Esophagus muscularis mucosa (tissue), 3 donors: ENCODE measurements around the gene PLAC8L1.
"Not testable (repeated sequence)": the region's sequence is repeated elsewhere in the genome, so short reads cannot be mapped to it uniquely, and the experiment has no call there.

ENCODE experiments used
- POLR2A ChIP-seq: fragments of 450-650 bp; IDR thresholded peaks from one replicate; pipeline ENCODE4 v1.6.1; 2017; ENCODE audit warnings: antibody characterized with exemption, moderate library complexity, mild to moderate bottlenecking, low read depth
- TF ChIP-seq, protein P1 (sequence below), 3 experiments: fragments of 200-600 bp in 2 of 3; fragments of 450-650 bp in 1 of 3; sonication (generic) in 2 of 3; IDR thresholded peaks; one replicate each; pipeline ENCODE4 v1.5.1; 2017 to 2019; ENCODE audit warnings: antibody characterized with exemption in 3 of 3, mild to moderate bottlenecking in 2 of 3, moderate library complexity in 1 of 3

- TF ChIP-seq POLR2A = not testable (repeated sequence)
- TF ChIP-seq, protein P1, sequence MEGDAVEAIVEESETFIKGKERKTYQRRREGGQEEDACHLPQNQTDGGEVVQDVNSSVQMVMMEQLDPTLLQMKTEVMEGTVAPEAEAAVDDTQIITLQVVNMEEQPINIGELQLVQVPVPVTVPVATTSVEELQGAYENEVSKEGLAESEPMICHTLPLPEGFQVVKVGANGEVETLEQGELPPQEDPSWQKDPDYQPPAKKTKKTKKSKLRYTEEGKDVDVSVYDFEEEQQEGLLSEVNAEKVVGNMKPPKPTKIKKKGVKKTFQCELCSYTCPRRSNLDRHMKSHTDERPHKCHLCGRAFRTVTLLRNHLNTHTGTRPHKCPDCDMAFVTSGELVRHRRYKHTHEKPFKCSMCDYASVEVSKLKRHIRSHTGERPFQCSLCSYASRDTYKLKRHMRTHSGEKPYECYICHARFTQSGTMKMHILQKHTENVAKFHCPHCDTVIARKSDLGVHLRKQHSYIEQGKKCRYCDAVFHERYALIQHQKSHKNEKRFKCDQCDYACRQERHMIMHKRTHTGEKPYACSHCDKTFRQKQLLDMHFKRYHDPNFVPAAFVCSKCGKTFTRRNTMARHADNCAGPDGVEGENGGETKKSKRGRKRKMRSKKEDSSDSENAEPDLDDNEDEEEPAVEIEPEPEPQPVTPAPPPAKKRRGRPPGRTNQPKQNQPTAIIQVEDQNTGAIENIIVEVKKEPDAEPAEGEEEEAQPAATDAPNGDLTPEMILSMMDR (IDR thresholded peaks at IDR 0.05) = not testable (repeated sequence)
Measured at GRCh38 chr5:146108870-146109269, 3.5 kb upstream of the PLAC8L1 start.
